BLaER1 treated with 17β-estradiol and CSF1 and Interleukin-3, amounts not matched to agents 10 nM and 100 nM (cell line): Measurements from ENCODE around the gene NLGN1.
A peak's percentile ranks its signal among the peaks of the same experiment; 100 is the strongest.

ENCODE experiments used
- H3K27ac ChIP-seq, 11 experiments: shearing (Covaris generic); formaldehyde crosslinking; 2 replicates each; pipeline ENCODE4 v1.8.1; 2022
- H3K27me3 ChIP-seq, 11 experiments: shearing (Covaris generic); formaldehyde crosslinking; 2 replicates each; pipeline ENCODE4 v1.8.1; 2022
- H3K36me3 ChIP-seq, 11 experiments: shearing (Covaris generic); formaldehyde crosslinking; 2 replicates each; pipeline ENCODE4 v1.8.1; 2022
- H3K4me1 ChIP-seq, 10 experiments: shearing (Covaris generic); formaldehyde crosslinking; 2 replicates each; pipeline ENCODE4 v1.8.1; 2022
- H3K4me2 ChIP-seq, 11 experiments: shearing (Covaris generic); formaldehyde crosslinking; 2 replicates each; pipeline ENCODE4 v1.8.1; 2022
- H3K4me3 ChIP-seq, 10 experiments: shearing (Covaris generic); formaldehyde crosslinking; 2 replicates each; pipeline ENCODE4 v1.8.1; 2022
- H3K9ac ChIP-seq, 11 experiments: shearing (Covaris generic); formaldehyde crosslinking; 2 replicates each; pipeline ENCODE4 v1.8.1; 2022
- H3K9me3 ChIP-seq, 11 experiments: shearing (Covaris generic); formaldehyde crosslinking; replicated peaks in 1 of 11; 2 replicates each; pipeline ENCODE4 v1.8.1; 2022
- H4K20me1 ChIP-seq, 11 experiments: shearing (Covaris generic); formaldehyde crosslinking; 2 replicates each; pipeline ENCODE4 v1.8.1; 2022
- Cebpa-rat ChIP-seq, 11 experiments: shearing (Covaris generic); IDR thresholded peaks; 2 replicates each; pipeline ENCODE4 v1.8.1; 2022

NLGN1 gene

GRCh38 chr3:174046311-174046710 is 648.8 kb downstream of the NLGN1 start:
- H3K9me3 ChIP-seq = peaks cover 7 to 23% (median 18%) of the 10 kb centered on the region in 11 experiments
- H3K36me3 ChIP-seq = no peaks in the 10 kb centered on the region
- H3K4me1 ChIP-seq = no peaks in the 10 kb centered on the region
- TF ChIP-seq Cebpa-rat (IDR thresholded peaks at IDR 0.05) = no peak
- H3K27me3 ChIP-seq = no peaks in the 10 kb centered on the region
- no peaks in the 10 kb centered on the region for H4K20me1 ChIP-seq
- H3K4me3 ChIP-seq = no peak overlapping the region
- no peak overlapping the region for H3K27ac ChIP-seq
- H3K9ac ChIP-seq = no peak overlapping the region
- H3K4me2 ChIP-seq = no peak overlapping the region

GRCh38 chr3:174049472-174049871 is 651.9 kb downstream of the NLGN1 start:
- Histone ChIP-seq H3K4me2 (no peak overlapping the region), H3K4me3 (no peak overlapping the region), H3K27ac (no peak overlapping the region), H3K9me3 (peaks cover 7 to 15% (median 10%) of the 10 kb centered on the region in 11 experiments), H3K9ac (no peak overlapping the region), H3K4me1 (no peaks in the 10 kb centered on the region), H4K20me1 (no peaks in the 10 kb centered on the region), H3K27me3 (no peaks in the 10 kb centered on the region), H3K36me3 (no peaks in the 10 kb centered on the region)
- no peak for TF ChIP-seq Cebpa-rat (IDR thresholded peaks at IDR 0.05)

GRCh38 chr3:174051191-174051590 is 653.6 kb downstream of the NLGN1 start:
- Histone ChIP-seq H3K9ac (no peak overlapping the region), H3K9me3 (no peaks in the 10 kb centered on the region), H3K4me2 (no peak overlapping the region), H3K27ac (no peak overlapping the region), H3K27me3 (no peaks in the 10 kb centered on the region), H3K4me1 (no peaks in the 10 kb centered on the region), H4K20me1 (no peaks in the 10 kb centered on the region), H3K36me3 (no peaks in the 10 kb centered on the region), H3K4me3 (no peak overlapping the region)
- TF ChIP-seq Cebpa-rat (IDR thresholded peaks at IDR 0.05) = no peak

- Histone ChIP-seq H4K20me1 (no peaks in the 10 kb centered on the region), H3K36me3 (no peaks in the 10 kb centered on the region), H3K9me3 (no peaks in the 10 kb centered on the region; a peak in 1 of 22 replicates), H3K4me3 (no peak overlapping the region), H3K4me1 (peaks cover 0 to 6% (median 0%) of the 10 kb centered on the region in 10 experiments; a peak in 2 of 20 replicates), H3K9ac (no peak overlapping the region), H3K27me3 (no peaks in the 10 kb centered on the region), H3K4me2 (no peak overlapping the region), H3K27ac (no peak overlapping the region)
- no peak for TF ChIP-seq Cebpa-rat (IDR thresholded peaks at IDR 0.05)
These were observed 661.3 kb downstream of the NLGN1 start for GRCh38 chr3:174058804-174059203.

- 0 out of 22 replicates have a peak overlapping the region, but pooled peaks of 1 of the 11 experiments have one; percentile 0 for H3K4me2 ChIP-seq
- H3K27me3 ChIP-seq = no peaks in the 10 kb centered on the region
- no peak overlapping the region for H3K9ac ChIP-seq
- H3K36me3 ChIP-seq = no peaks in the 10 kb centered on the region
- H3K9me3 ChIP-seq = no peaks in the 10 kb centered on the region; a peak in 1 of 22 replicates
- H3K27ac ChIP-seq = no peak overlapping the region
- H4K20me1 ChIP-seq = no peaks in the 10 kb centered on the region
- H3K4me3 ChIP-seq = no peak overlapping the region
- peaks cover 0 to 6% (median 0%) of the 10 kb centered on the region in 10 experiments; a peak in 2 of 20 replicates for H3K4me1 ChIP-seq
- no peak for TF ChIP-seq Cebpa-rat (IDR thresholded peaks at IDR 0.05)
These were observed 662.9 kb downstream of the NLGN1 start for GRCh38 chr3:174060431-174060830.

GRCh38 chr3:174061162-174061561 is 663.6 kb downstream of the NLGN1 start:
- Histone ChIP-seq H3K4me1 (peaks cover 0 to 6% (median 0%) of the 10 kb centered on the region in 10 experiments; a peak in 2 of 20 replicates), H3K27ac (no peak overlapping the region), H3K4me2 (no peak overlapping the region)

GRCh38 chr3:174061731-174062130 is 664.2 kb downstream of the NLGN1 start:
- no peak overlapping the region for H3K4me3 ChIP-seq
- H3K9me3 ChIP-seq = no peaks in the 10 kb centered on the region; a peak in 1 of 22 replicates
- H3K27me3 ChIP-seq = no peaks in the 10 kb centered on the region
- H3K27ac ChIP-seq = no peak overlapping the region
- no peak overlapping the region for H3K4me2 ChIP-seq
- no peaks in the 10 kb centered on the region for H4K20me1 ChIP-seq
- H3K36me3 ChIP-seq = no peaks in the 10 kb centered on the region
- H3K9ac ChIP-seq = no peak overlapping the region
- TF ChIP-seq Cebpa-rat (IDR thresholded peaks at IDR 0.05) = no peak
- H3K4me1 ChIP-seq = peaks cover 0 to 6% (median 0%) of the 10 kb centered on the region in 10 experiments; a peak in 2 of 20 replicates

More at GRCh38 chr3:174061162-174061561, 663.6 kb downstream of the NLGN1 start:
- no peak overlapping the region for H3K4me3 ChIP-seq
- no peak overlapping the region for H3K9ac ChIP-seq
- no peaks in the 10 kb centered on the region for H3K36me3 ChIP-seq
- H3K27me3 ChIP-seq = no peaks in the 10 kb centered on the region
- H4K20me1 ChIP-seq = no peaks in the 10 kb centered on the region
- no peak for TF ChIP-seq Cebpa-rat (IDR thresholded peaks at IDR 0.05)
- H3K9me3 ChIP-seq = no peaks in the 10 kb centered on the region; a peak in 1 of 22 replicates

GRCh38 chr3:174062923-174063322 is 665.4 kb downstream of the NLGN1 start:
- H3K27ac ChIP-seq = no peak overlapping the region
- H3K4me1 ChIP-seq = peaks cover 0 to 6% (median 0%) of the 10 kb centered on the region in 10 experiments; a peak in 2 of 20 replicates
- no peaks in the 10 kb centered on the region for H4K20me1 ChIP-seq
- no peak overlapping the region for H3K4me3 ChIP-seq
- no peak overlapping the region for H3K4me2 ChIP-seq
- H3K36me3 ChIP-seq = no peaks in the 10 kb centered on the region
- no peaks in the 10 kb centered on the region; a peak in 1 of 22 replicates for H3K9me3 ChIP-seq
- no peak overlapping the region for H3K9ac ChIP-seq
- no peaks in the 10 kb centered on the region for H3K27me3 ChIP-seq
- TF ChIP-seq Cebpa-rat (IDR thresholded peaks at IDR 0.05) = no peak

- H3K4me1 ChIP-seq = no peaks in the 10 kb centered on the region
- H3K27me3 ChIP-seq = no peaks in the 10 kb centered on the region
- H4K20me1 ChIP-seq = no peaks in the 10 kb centered on the region
- no peak overlapping the region for H3K4me2 ChIP-seq
- no peak for TF ChIP-seq Cebpa-rat (IDR thresholded peaks at IDR 0.05)
- H3K9me3 ChIP-seq = no peaks in the 10 kb centered on the region; a peak in 1 of 22 replicates
- no peak overlapping the region for H3K9ac ChIP-seq
- no peak overlapping the region for H3K4me3 ChIP-seq
- no peak overlapping the region for H3K27ac ChIP-seq
- H3K36me3 ChIP-seq = no peaks in the 10 kb centered on the region
These were observed 670.5 kb downstream of the NLGN1 start for GRCh38 chr3:174068035-174068434.

GRCh38 chr3:174072675-174073074 is 675.1 kb downstream of the NLGN1 start:
- Histone ChIP-seq H3K27ac (no peak overlapping the region), H3K4me1 (no peaks in the 10 kb centered on the region), H3K9ac (no peak overlapping the region), H4K20me1 (no peaks in the 10 kb centered on the region), H3K4me3 (no peak overlapping the region), H3K27me3 (no peaks in the 10 kb centered on the region), H3K36me3 (no peaks in the 10 kb centered on the region), H3K9me3 (no peaks in the 10 kb centered on the region), H3K4me2 (no peak overlapping the region)
- TF ChIP-seq Cebpa-rat (IDR thresholded peaks at IDR 0.05) = no peak
